ENCODE data around the gene MSH4.

GRCh38 chr1:75952016-75952415 lies 155.3 kb downstream of the MSH4 start:
- no peak for TF ChIP-seq POLR2A (IDR thresholded peaks at IDR 0.05)
- TF ChIP-seq, protein P1, sequence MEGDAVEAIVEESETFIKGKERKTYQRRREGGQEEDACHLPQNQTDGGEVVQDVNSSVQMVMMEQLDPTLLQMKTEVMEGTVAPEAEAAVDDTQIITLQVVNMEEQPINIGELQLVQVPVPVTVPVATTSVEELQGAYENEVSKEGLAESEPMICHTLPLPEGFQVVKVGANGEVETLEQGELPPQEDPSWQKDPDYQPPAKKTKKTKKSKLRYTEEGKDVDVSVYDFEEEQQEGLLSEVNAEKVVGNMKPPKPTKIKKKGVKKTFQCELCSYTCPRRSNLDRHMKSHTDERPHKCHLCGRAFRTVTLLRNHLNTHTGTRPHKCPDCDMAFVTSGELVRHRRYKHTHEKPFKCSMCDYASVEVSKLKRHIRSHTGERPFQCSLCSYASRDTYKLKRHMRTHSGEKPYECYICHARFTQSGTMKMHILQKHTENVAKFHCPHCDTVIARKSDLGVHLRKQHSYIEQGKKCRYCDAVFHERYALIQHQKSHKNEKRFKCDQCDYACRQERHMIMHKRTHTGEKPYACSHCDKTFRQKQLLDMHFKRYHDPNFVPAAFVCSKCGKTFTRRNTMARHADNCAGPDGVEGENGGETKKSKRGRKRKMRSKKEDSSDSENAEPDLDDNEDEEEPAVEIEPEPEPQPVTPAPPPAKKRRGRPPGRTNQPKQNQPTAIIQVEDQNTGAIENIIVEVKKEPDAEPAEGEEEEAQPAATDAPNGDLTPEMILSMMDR (IDR thresholded peaks at IDR 0.05 in 8 of 11, conservative IDR thresholded peaks at IDR 0.05 in 3 of 11): no peak

All from spleen (tissue), 7 donors.